Bronchial epithelial cell (primary cell): ENCODE data around the gene ARHGEF10L. TPM values are rescaled to one million over a fixed set of nuclear protein-coding genes. Genes with fewer than 3 reads are reported as not detected.
A peak's percentile ranks its signal among the peaks of the same experiment; 100 is the strongest.

Experiments
- DNase-seq: peaks from one replicate; pipeline ENCODE4 v3.0.0-alpha.2; 2010; ENCODE audit warnings: low read depth
- FAIRE-seq: peaks from 2 replicates; lab custom pipeline; 2011; peaks lifted over from hg19 to GRCh38; lab: Jason Lieb, UNC
- H3K27me3 ChIP-seq: 2 replicates; pipeline ENCODE4 v1.5.1; 2011; ENCODE audit warnings: low read length; ENCODE audit not compliant: control insufficient read depth, insufficient read depth
- H3K36me3 ChIP-seq: 2 replicates; pipeline ENCODE4 v1.5.1; 2011; ENCODE audit warnings: low read length; ENCODE audit not compliant: control insufficient read depth, insufficient read depth
- H3K4me3 ChIP-seq: 2 replicates; pipeline ENCODE4 v1.5.1; 2011; ENCODE audit warnings: mild to moderate bottlenecking, low read depth, low read length, control low read depth
- total RNA-seq: library from RNA; depleted of rRNA; stranded (reverse); fragments of >200 nt; gene quantifications from 2 replicates; pipeline ENCODE4 v1.2.1, GENCODE V29; 2014
- TF ChIP-seq, protein P1 (sequence below): IDR thresholded peaks from 2 replicates; pipeline ENCODE4 v1.5.1; 2011; ENCODE audit warnings: mild to moderate bottlenecking, moderate library complexity, low read length, control low read depth, inconsistent platforms; ENCODE audit not compliant: insufficient read depth, severe bottlenecking

ARHGEF10L gene
- total RNA-seq, 1 donor from 2014 or later: 6.3 TPM

DNA sequence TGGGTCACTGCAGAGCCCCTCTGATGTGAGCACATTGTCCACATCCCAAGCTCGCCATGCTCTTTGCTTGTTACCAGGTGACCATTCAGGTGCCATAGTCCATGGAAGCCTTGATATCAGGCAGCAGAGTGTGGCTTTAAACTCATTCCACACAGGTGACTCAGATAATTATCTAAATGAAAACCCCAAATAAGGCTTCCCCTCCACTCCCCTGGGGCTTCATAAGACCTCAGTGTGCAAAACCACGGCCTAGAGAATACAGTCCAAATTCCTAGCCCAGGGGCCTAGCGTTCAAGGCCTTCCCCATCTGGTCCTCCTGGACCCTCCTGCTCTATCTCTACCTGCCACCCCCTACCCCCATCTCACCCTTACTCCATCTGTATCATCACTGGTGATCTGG is 97.1 kb downstream of the ARHGEF10L start:
- FAIRE-seq (no peak), DNase-seq (peak; percentile 13)
- Histone ChIP-seq H3K36me3 (peaks cover 27% of the 10 kb centered on the region), H3K27me3 (no peaks in the 10 kb centered on the region), H3K4me3 (no peak overlapping the region)
- TF ChIP-seq, protein P1, sequence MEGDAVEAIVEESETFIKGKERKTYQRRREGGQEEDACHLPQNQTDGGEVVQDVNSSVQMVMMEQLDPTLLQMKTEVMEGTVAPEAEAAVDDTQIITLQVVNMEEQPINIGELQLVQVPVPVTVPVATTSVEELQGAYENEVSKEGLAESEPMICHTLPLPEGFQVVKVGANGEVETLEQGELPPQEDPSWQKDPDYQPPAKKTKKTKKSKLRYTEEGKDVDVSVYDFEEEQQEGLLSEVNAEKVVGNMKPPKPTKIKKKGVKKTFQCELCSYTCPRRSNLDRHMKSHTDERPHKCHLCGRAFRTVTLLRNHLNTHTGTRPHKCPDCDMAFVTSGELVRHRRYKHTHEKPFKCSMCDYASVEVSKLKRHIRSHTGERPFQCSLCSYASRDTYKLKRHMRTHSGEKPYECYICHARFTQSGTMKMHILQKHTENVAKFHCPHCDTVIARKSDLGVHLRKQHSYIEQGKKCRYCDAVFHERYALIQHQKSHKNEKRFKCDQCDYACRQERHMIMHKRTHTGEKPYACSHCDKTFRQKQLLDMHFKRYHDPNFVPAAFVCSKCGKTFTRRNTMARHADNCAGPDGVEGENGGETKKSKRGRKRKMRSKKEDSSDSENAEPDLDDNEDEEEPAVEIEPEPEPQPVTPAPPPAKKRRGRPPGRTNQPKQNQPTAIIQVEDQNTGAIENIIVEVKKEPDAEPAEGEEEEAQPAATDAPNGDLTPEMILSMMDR: no peak

DNA sequence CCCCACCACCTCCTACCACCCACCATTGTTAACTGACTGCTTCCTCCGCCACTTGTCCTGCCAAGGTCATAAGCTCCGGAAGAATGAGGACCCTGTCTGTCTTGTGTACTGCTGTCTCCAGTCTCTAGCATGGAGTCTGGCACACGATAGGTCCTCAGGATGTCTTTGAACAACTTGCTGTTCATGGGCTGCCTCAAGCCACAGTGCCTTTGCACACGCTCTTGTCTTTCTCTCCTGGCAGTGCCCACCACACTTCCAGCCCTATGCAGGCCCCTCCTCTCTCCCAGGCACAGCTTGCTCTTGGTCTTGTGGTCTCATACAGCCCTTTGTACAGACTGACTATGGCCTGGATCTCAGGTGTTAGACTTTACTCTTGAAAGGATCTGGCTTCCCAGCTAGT is 97.6 kb downstream of the ARHGEF10L start:
- no peak for DNase-seq
- no peaks in the 10 kb centered on the region for H3K27me3 ChIP-seq
- H3K4me3 ChIP-seq: no peak overlapping the region
- peak; percentile 73 for FAIRE-seq
- TF ChIP-seq, protein P1: no peak
- H3K36me3 ChIP-seq: peaks cover 27% of the 10 kb centered on the region

DNA sequence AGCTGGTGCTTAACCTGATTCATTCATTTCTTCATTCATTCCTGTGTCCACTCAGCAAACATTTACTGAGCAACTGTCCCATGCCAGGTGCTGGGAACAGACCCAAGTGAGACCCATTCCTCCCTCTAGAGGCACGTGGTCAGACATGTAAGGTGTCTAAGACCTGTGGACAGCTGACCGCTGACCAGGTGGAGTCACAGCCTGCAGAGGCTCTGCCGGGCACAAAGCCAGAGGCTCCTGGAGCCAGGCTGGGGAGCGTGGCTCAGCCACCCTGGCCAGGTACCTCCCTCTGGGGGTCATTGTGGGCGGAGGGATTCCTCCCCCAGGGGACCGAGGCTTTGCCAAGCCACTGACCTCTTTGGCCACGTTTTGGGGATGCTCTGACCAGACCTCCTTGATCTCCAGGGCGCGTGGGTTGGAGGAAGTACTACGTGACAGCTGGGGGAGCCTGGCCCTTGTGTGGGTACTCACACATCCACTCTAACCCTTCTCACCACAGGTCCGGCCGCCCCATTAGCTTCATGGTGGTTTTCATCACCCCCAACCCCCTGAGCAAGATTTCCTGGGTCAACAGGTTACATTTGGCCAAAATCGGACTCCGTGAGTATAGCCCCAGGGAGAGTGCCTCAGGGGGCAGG is 100.3 kb downstream of the ARHGEF10L start:
- H3K36me3 ChIP-seq: peaks cover 21% of the 10 kb centered on the region
- H3K4me3 ChIP-seq: no peak overlapping the region
- DNase-seq (no peak), FAIRE-seq (no peak)
- TF ChIP-seq, protein P1: no peak
- no peaks in the 10 kb centered on the region for H3K27me3 ChIP-seq

DNA sequence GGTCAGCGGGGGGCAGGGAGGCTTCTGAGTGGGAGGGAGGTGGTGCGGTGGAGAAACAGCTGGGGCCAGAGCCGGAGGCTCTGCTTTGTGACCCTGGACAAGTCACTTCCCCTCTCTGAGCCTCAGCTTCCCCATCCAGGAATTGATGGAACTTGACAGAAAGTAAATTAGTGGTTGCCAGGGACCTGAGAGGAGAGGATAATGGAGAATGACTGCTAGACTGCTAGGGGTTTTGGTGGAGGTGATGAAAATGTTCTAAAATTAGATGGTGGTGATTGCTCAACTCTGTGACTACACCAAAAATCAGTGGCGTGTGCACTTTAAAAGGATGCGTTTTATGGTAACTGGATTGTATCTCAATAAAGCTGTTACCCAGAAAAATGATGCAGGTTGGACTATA is 100.9 kb downstream of the ARHGEF10L start:
- no peak for FAIRE-seq
- peaks cover 17% of the 10 kb centered on the region for H3K36me3 ChIP-seq

DNA sequence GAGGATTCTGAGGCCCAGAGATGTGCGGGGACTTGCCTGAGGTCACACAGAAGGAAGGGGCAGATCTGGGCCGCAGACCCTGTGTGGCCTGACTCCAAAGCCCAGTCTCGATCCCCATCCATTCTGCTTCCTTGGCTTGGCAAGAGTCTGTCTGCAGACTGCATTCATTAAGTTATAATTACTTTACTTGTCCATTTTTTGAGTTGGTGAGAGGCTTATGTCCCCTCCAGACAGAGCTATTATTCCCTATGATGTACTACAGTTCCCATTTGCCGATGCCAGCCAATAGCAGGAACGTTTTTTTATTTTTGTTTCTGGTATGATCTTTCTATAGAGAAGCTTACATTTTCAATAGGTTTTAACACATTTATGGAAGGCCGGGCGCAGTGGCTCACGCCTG is 101.5 kb downstream of the ARHGEF10L start:
- peaks cover 12% of the 10 kb centered on the region for H3K36me3 ChIP-seq
- no peak overlapping the region for H3K4me3 ChIP-seq
- no peak for DNase-seq
- TF ChIP-seq, protein P1: no peak
- no peak for FAIRE-seq
- no peaks in the 10 kb centered on the region for H3K27me3 ChIP-seq

More for the DNA sequence above, 100.9 kb downstream of the ARHGEF10L start:
- Histone ChIP-seq H3K27me3 (no peaks in the 10 kb centered on the region), H3K4me3 (no peak overlapping the region)
- TF ChIP-seq, protein P1: no peak
- DNase-seq: no peak

DNA sequence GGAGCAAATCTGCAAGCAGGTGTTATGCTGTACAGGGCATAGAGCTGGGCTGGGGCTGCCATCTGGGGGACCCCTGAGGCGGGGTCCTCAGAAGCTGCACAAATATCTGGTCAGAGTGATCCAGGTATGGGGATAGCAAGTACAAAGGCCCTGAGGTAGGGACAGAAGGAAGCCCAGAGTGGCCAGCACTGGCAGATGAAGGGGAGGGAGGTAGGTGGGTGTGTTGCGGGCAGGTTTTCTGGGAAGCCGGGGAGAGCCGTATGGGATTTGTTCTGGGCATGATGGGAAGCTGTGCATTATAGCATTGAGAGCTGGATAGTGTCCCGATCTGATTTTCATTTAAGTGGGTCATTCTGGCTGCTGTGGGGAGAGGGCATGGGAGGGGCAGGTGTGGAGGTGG is 102.7 kb downstream of the ARHGEF10L start:
- no peaks in the 10 kb centered on the region for H3K27me3 ChIP-seq
- no peak overlapping the region for H3K4me3 ChIP-seq
- H3K36me3 ChIP-seq: peaks cover 12% of the 10 kb centered on the region
- TF ChIP-seq, protein P1: no peak
- no peak for FAIRE-seq
- DNase-seq: no peak
